SK-N-SH treated with all-trans-retinoic acid at 6 μM for 48 hours (cell line): ENCODE results near the gene AMN.

Experiments
- ATAC-seq: fragments of 200-7000 bp; cut with Tn5 transposase; 3 replicates; pipeline ENCODE4 v1.9.1; 2020; ENCODE audit warnings: mild to moderate bottlenecking, moderate library complexity
- ARNTL ChIP-seq: fragments of 450-650 bp; formaldehyde crosslinking; IDR thresholded peaks from 2 replicates; pipeline ENCODE4 v1.5.0; 2020; ENCODE audit warnings: low read depth, mild to moderate bottlenecking, moderate library complexity, borderline replicate concordance
- BACH2 ChIP-seq: fragments of 250-450 bp; sonication (Bioruptor Pico); IDR thresholded peaks from 2 replicates; pipeline ENCODE4 v1.9.0; 2021; ENCODE audit warnings: mild to moderate bottlenecking, borderline replicate concordance
- CSDC2 ChIP-seq: fragments of 250-450 bp; sonication (Bioruptor Pico); IDR thresholded peaks from 2 replicates; pipeline ENCODE4 v1.5.0; 2020; ENCODE audit warnings: mild to moderate bottlenecking, moderate library complexity
- ESRRG ChIP-seq: fragments of 250-450 bp; sonication (Bioruptor Pico); IDR thresholded peaks from 2 replicates; pipeline ENCODE4 v1.6.1; 2021; ENCODE audit warnings: mild to moderate bottlenecking
- GLIS3 ChIP-seq: fragments of 250-450 bp; sonication (Bioruptor Pico); IDR thresholded peaks from 2 replicates; pipeline ENCODE4 v1.5.0; 2020; ENCODE audit warnings: mild to moderate bottlenecking, moderate library complexity
- ISL1 ChIP-seq: fragments of 250-450 bp; sonication (Bioruptor Pico); IDR thresholded peaks from 2 replicates; pipeline ENCODE4 v2.1.2; 2022; ENCODE audit warnings: mild to moderate bottlenecking, moderate library complexity
- OSR1 ChIP-seq: fragments of 250-450 bp; sonication (Bioruptor Pico); IDR thresholded peaks from 2 replicates; pipeline ENCODE4 v1.8.0; 2022; ENCODE audit warnings: moderate library complexity, mild to moderate bottlenecking, inconsistent platforms
- PPARA ChIP-seq: fragments of 250-450 bp; sonication (Bioruptor Pico); IDR thresholded peaks from 2 replicates; pipeline ENCODE4 v1.5.0; 2020; ENCODE audit warnings: mild to moderate bottlenecking, borderline replicate concordance
- RARB ChIP-seq: fragments of 250-450 bp; sonication (Bioruptor Pico); IDR thresholded peaks from 2 replicates; pipeline ENCODE4 v1.8.0; 2021; ENCODE audit warnings: mild to moderate bottlenecking, moderate library complexity
- SNAI2 ChIP-seq: fragments of 250-450 bp; sonication (Bioruptor Pico); IDR thresholded peaks from 2 replicates; pipeline ENCODE4 v1.5.0; 2020; ENCODE audit warnings: mild to moderate bottlenecking, moderate library complexity
- TCF4 ChIP-seq: fragments of 250-450 bp; sonication (Bioruptor Pico); IDR thresholded peaks from 2 replicates; pipeline ENCODE4 v1.8.0; 2021; ENCODE audit warnings: mild to moderate bottlenecking, moderate library complexity, borderline replicate concordance
- TOX ChIP-seq: fragments of 250-450 bp; sonication (Bioruptor Pico); IDR thresholded peaks from 2 replicates; pipeline ENCODE4 v1.8.0; 2021; ENCODE audit warnings: mild to moderate bottlenecking, moderate library complexity, borderline replicate concordance
- ZC3H10 ChIP-seq: fragments of 250-450 bp; sonication (Bioruptor Pico); IDR thresholded peaks from 2 replicates; pipeline ENCODE4 v1.5.1; 2021; ENCODE audit warnings: mild to moderate bottlenecking, moderate library complexity
- ZFP3 ChIP-seq: fragments of 250-450 bp; sonication (Bioruptor Pico); IDR thresholded peaks from 2 replicates; pipeline ENCODE4 v1.5.0; 2020; ENCODE audit warnings: mild to moderate bottlenecking, moderate library complexity
- ZFP30 ChIP-seq: fragments of 450-650 bp; formaldehyde crosslinking; IDR thresholded peaks from 2 replicates; pipeline ENCODE4 v1.5.0; 2022; ENCODE audit warnings: mild to moderate bottlenecking, moderate library complexity
- ZNF565 ChIP-seq: fragments of 450-650 bp; formaldehyde crosslinking; conservative IDR thresholded peaks from 2 replicates; pipeline ENCODE4 v1.5.0; 2020; ENCODE audit warnings: low read depth, mild to moderate bottlenecking, moderate library complexity
- ZNF70 ChIP-seq: fragments of 450-650 bp; formaldehyde crosslinking; IDR thresholded peaks from 2 replicates; pipeline ENCODE4 v1.5.0; 2020; ENCODE audit warnings: mild to moderate bottlenecking, moderate library complexity
- ZNF8 ChIP-seq: fragments of 450-650 bp; formaldehyde crosslinking; IDR thresholded peaks from 2 replicates; pipeline ENCODE4 v1.5.0; 2020; ENCODE audit warnings: mild to moderate bottlenecking, moderate library complexity
- TF ChIP-seq, protein P1 (sequence below): fragments of 250-450 bp; sonication (Bioruptor Pico); IDR thresholded peaks from 2 replicates; pipeline ENCODE4 v1.5.0; 2020; ENCODE audit warnings: mild to moderate bottlenecking, moderate library complexity
- TF ChIP-seq, protein P2 (sequence below): fragments of 250-450 bp; sonication (Bioruptor Pico); IDR thresholded peaks from 2 replicates; pipeline ENCODE4 v1.5.1; 2021; ENCODE audit warnings: mild to moderate bottlenecking, moderate library complexity
- TF ChIP-seq, protein P3 (sequence below): fragments of 250-450 bp; sonication (Bioruptor Pico); IDR thresholded peaks from 2 replicates; pipeline ENCODE4 v1.8.0; 2020; ENCODE audit warnings: mild to moderate bottlenecking, moderate library complexity, borderline replicate concordance
- TF ChIP-seq, protein P4 (sequence below): fragments of 250-450 bp; sonication (Bioruptor Pico); IDR thresholded peaks from 2 replicates; pipeline ENCODE4 v1.8.0; 2021; ENCODE audit warnings: low read depth, mild to moderate bottlenecking, moderate library complexity, borderline replicate concordance
- TF ChIP-seq, protein P5 (sequence below): fragments of 250-450 bp; sonication (Bioruptor Pico); IDR thresholded peaks from 2 replicates; pipeline ENCODE4 v1.5.1; 2020; ENCODE audit warnings: low read depth, mild to moderate bottlenecking, moderate library complexity

Gene AMN

DNA sequence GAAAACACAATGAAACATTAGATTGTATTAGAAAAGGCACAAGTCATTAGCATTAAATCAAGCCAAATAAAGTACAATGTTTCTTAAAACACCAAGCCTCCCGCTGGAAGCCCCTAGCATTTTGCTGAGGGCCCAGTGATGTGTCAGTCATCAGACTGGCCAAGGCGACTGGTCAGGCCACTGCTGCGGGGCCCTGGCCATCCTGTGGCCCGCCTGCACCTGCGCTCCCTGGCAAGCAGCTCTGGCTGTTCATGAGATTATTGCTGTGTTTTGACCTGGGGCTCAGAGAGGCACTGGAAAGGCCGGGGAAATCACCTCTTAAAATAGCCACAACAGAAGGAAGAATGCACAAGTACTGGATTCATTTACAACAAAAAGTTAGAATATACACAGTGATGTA lies 24.2 kb upstream of the AMN start:
- no peak for ATAC-seq
- TF ChIP-seq ZNF8 (CRISPR knock-in tag) (no peak), CSDC2 (no peak), ISL1 (no peak), ZNF565 (CRISPR knock-in tag) (no peak), ESRRG (no peak), OSR1 (CRISPR knock-in tag) (no peak), SNAI2 (CRISPR knock-in tag) (no peak), ZNF70 (CRISPR knock-in tag) (no peak)
- TF ChIP-seq, protein P1, sequence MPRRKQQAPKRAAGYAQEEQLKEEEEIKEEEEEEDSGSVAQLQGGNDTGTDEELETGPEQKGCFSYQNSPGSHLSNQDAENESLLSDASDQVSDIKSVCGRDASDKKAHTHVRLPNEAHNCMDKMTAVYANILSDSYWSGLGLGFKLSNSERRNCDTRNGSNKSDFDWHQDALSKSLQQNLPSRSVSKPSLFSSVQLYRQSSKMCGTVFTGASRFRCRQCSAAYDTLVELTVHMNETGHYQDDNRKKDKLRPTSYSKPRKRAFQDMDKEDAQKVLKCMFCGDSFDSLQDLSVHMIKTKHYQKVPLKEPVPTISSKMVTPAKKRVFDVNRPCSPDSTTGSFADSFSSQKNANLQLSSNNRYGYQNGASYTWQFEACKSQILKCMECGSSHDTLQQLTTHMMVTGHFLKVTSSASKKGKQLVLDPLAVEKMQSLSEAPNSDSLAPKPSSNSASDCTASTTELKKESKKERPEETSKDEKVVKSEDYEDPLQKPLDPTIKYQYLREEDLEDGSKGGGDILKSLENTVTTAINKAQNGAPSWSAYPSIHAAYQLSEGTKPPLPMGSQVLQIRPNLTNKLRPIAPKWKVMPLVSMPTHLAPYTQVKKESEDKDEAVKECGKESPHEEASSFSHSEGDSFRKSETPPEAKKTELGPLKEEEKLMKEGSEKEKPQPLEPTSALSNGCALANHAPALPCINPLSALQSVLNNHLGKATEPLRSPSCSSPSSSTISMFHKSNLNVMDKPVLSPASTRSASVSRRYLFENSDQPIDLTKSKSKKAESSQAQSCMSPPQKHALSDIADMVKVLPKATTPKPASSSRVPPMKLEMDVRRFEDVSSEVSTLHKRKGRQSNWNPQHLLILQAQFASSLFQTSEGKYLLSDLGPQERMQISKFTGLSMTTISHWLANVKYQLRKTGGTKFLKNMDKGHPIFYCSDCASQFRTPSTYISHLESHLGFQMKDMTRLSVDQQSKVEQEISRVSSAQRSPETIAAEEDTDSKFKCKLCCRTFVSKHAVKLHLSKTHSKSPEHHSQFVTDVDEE (CRISPR knock-in tag), result no peak
- TF ChIP-seq, all 23 proteins: peak for 0

DNA sequence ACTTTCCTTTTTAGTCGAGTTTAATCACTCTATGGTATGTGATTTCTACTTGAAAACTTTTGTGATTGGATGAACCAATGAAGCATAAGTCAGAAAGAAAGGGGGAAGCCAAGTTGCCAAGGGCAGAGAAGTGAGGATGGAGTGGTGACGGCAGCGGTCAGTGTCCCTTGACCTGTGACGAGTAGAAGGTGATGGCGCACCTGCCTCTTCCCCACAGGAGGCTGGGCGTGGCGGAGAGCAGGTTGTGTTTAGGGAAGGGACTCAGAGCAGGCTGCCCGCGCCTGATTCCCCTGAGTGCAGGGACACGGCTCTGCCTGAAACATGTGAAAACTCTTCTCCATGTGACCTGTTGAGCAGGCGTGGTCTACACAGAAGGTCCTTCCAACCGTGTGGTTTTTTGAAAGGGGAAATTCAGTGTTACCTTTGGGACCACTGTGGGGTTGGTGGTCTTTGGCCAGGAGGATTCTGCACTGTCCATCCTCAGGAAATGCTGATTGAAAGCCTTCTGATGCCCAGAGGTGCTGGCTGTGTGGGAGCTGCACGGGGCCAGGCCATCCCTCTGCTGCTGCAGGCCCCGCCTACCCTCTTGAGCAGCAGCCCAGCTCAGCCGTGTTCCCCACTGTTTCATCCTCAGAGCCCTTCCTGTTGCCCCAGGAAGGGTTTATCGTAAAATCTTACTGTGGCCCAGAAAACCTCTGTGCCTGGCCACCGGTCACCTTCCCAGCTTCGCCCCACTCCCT lies 23.5 kb upstream of the AMN start:
- no peak for TF ChIP-seq ARNTL (CRISPR knock-in tag)
- no peak for TF ChIP-seq ZNF70 (CRISPR knock-in tag)
- TF ChIP-seq, protein P1 (CRISPR knock-in tag), result no peak
- TF ChIP-seq ZNF8 (CRISPR knock-in tag), result no peak
- no peak for TF ChIP-seq ZC3H10 (CRISPR knock-in tag)
- no peak for TF ChIP-seq ZNF565 (CRISPR knock-in tag)
- TF ChIP-seq PPARA (CRISPR knock-in tag), result no peak
- TF ChIP-seq ESRRG, result no peak
- TF ChIP-seq RARB (CRISPR knock-in tag), result no peak
- TF ChIP-seq, protein P2, sequence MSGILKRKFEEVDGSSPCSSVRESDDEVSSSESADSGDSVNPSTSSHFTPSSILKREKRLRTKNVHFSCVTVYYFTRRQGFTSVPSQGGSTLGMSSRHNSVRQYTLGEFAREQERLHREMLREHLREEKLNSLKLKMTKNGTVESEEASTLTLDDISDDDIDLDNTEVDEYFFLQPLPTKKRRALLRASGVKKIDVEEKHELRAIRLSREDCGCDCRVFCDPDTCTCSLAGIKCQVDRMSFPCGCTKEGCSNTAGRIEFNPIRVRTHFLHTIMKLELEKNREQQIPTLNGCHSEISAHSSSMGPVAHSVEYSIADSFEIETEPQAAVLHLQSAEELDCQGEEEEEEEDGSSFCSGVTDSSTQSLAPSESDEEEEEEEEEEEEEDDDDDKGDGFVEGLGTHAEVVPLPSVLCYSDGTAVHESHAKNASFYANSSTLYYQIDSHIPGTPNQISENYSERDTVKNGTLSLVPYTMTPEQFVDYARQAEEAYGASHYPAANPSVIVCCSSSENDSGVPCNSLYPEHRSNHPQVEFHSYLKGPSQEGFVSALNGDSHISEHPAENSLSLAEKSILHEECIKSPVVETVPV, result no peak
- no peak for ATAC-seq

DNA sequence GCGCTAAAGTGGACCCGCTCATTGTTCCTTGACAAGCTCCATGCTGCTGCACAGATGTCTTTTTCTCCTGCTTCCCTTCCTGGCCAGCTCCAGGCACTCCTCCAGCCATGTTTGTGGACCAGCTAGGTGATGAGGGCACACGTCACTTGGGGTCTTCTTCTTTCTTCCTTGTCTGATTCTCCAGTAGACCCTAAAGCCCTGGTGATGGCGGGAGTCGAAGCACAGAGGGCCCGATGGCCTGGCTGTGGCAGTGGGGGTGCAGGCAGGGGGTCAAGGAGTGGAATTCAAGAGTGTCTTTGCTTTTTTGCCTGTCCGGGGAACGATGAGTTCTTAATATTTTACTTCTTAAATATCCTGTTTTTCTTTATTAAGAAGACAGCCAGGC lies 23.0 kb upstream of the AMN start:
- ATAC-seq, result no peak
- no peak for TF ChIP-seq ZC3H10 (CRISPR knock-in tag)
- no peak for TF ChIP-seq BACH2 (CRISPR knock-in tag)
- TF ChIP-seq TOX (CRISPR knock-in tag), result no peak
- TF ChIP-seq, protein P3, sequence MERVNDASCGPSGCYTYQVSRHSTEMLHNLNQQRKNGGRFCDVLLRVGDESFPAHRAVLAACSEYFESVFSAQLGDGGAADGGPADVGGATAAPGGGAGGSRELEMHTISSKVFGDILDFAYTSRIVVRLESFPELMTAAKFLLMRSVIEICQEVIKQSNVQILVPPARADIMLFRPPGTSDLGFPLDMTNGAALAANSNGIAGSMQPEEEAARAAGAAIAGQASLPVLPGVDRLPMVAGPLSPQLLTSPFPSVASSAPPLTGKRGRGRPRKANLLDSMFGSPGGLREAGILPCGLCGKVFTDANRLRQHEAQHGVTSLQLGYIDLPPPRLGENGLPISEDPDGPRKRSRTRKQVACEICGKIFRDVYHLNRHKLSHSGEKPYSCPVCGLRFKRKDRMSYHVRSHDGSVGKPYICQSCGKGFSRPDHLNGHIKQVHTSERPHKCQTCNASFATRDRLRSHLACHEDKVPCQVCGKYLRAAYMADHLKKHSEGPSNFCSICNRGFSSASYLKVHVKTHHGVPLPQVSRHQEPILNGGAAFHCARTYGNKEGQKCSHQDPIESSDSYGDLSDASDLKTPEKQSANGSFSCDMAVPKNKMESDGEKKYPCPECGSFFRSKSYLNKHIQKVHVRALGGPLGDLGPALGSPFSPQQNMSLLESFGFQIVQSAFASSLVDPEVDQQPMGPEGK (CRISPR knock-in tag), result no peak
- TF ChIP-seq ESRRG, result no peak
- no peak for TF ChIP-seq GLIS3 (CRISPR knock-in tag)
- TF ChIP-seq, protein P2, result no peak
- no peak for TF ChIP-seq ZFP30
- TF ChIP-seq ZFP3 (CRISPR knock-in tag), result no peak
- TF ChIP-seq OSR1 (CRISPR knock-in tag), result no peak
- TF ChIP-seq CSDC2, result no peak
- TF ChIP-seq, protein P4, sequence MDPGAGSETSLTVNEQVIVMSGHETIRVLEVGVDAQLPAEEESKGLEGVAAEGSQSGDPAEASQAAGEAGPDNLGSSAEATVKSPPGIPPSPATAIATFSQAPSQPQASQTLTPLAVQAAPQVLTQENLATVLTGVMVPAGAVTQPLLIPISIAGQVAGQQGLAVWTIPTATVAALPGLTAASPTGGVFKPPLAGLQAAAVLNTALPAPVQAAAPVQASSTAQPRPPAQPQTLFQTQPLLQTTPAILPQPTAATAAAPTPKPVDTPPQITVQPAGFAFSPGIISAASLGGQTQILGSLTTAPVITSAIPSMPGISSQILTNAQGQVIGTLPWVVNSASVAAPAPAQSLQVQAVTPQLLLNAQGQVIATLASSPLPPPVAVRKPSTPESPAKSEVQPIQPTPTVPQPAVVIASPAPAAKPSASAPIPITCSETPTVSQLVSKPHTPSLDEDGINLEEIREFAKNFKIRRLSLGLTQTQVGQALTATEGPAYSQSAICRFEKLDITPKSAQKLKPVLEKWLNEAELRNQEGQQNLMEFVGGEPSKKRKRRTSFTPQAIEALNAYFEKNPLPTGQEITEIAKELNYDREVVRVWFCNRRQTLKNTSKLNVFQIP, result no peak
- no peak for TF ChIP-seq TCF4
- no peak for TF ChIP-seq SNAI2 (CRISPR knock-in tag)
- TF ChIP-seq ZNF8 (CRISPR knock-in tag), result no peak
- TF ChIP-seq, protein P5, sequence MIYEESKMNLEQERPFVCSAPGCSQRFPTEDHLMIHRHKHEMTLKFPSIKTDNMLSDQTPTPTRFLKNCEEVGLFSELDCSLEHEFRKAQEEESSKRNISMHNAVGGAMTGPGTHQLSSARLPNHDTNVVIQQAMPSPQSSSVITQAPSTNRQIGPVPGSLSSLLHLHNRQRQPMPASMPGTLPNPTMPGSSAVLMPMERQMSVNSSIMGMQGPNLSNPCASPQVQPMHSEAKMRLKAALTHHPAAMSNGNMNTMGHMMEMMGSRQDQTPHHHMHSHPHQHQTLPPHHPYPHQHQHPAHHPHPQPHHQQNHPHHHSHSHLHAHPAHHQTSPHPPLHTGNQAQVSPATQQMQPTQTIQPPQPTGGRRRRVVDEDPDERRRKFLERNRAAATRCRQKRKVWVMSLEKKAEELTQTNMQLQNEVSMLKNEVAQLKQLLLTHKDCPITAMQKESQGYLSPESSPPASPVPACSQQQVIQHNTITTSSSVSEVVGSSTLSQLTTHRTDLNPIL (CRISPR knock-in tag), result no peak
